Activated CD8-positive, alpha-beta memory T cell treated with anti-CD3 and anti-CD28 coated beads, Interleukin-2, amount 10 ng/mL, durations not matched to agents 7 days and 5 days (primary cell): ENCODE measurements around the gene CIBAR2. TPM values are rescaled to one million over a fixed set of nuclear protein-coding genes. Genes with fewer than 3 reads are reported as not detected.

ENCODE experiments used
- ATAC-seq: fragments of 150-1000 bp; cut with Tn5 transposase; one replicate; pipeline ENCODE4 v1.10.0; 2021; ENCODE audit warnings: moderate library complexity
- CTCF ChIA-PET: fragments of 350-600 bp; sonication (Branson Sonifier 250); formaldehyde crosslinking; loops from one replicate; lab custom pipeline; 2021; ENCODE audit warnings: antibody characterized with exemption; lab: Charles Lee
- DNase-seq: peaks from one replicate; pipeline ENCODE4 v3.0.0-alpha.2; 2020
- H3K27ac Mint-ChIP-seq: one replicate; pipeline ENCODE4 v1.8.0; 2021; ENCODE audit warnings: mild to moderate bottlenecking, mixed read lengths
- H3K27me3 Mint-ChIP-seq: one replicate; pipeline ENCODE4 v1.8.0; 2021; ENCODE audit warnings: mixed read lengths
- H3K36me3 Mint-ChIP-seq: one replicate; pipeline ENCODE4 v1.8.0; 2021; ENCODE audit warnings: mild to moderate bottlenecking, mixed read lengths
- H3K4me1 Mint-ChIP-seq: one replicate; pipeline ENCODE4 v1.8.0; 2021; ENCODE audit warnings: mixed read lengths
- H3K4me3 Mint-ChIP-seq: one replicate; pipeline ENCODE4 v1.8.0; 2021; ENCODE audit warnings: mild to moderate bottlenecking, moderate library complexity, mixed read lengths
- H3K9me3 Mint-ChIP-seq: one replicate; pipeline ENCODE4 v1.8.0; 2022; ENCODE audit warnings: low read depth, mixed read lengths
- total RNA-seq, 2 experiments: library from RNA; stranded (reverse); gene quantifications; one replicate each; pipeline ENCODE4 v1.2.3, GENCODE V29; 2021

The CIBAR2 gene
- total RNA-seq, 2 experiments from 2014 or later = not detected

DNA sequence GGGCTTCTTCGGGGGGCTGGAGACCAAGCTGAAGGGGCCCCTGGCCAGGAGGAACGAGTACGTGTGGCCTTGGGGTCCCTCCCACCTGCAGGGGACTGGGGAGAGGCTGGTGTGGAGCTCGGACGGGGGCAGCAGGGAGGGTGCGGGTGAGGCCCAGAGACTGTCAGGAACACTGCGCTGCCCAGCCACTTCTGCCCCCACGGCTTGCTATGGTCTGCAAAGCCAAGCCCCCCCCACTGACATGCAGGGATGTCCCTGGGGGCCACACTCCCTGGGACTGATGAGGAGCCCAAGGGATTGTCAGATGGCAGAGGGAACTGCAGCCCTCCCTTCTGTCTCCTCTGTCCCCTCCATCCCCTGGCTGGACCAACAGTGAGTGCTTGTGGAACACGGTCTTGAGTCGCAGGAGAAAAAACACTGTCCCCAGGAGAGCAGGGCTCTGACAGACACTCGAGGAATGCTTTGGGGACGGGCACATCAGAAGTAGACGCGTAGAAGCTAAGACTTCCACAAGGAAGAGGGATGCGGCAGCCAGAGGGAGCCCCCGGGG, 34.6 kb downstream of the CIBAR2 start:
- Mint-ChIP-seq H3K27me3 (no peaks in the 10 kb centered on the region), H3K27ac (no peak overlapping the region), H3K9me3 (no peaks in the 10 kb centered on the region), H3K4me3 (no peak overlapping the region), H3K4me1 (no peaks in the 10 kb centered on the region), H3K36me3 (no peaks in the 10 kb centered on the region)
- CTCF ChIA-PET = no interaction called here
- DNase-seq = no peak
- no peak for ATAC-seq

GRCh38 chr16:85077039-85077438, 35.2 kb downstream of the CIBAR2 start:
- H3K4me3 Mint-ChIP-seq = no peak overlapping the region

DNA sequence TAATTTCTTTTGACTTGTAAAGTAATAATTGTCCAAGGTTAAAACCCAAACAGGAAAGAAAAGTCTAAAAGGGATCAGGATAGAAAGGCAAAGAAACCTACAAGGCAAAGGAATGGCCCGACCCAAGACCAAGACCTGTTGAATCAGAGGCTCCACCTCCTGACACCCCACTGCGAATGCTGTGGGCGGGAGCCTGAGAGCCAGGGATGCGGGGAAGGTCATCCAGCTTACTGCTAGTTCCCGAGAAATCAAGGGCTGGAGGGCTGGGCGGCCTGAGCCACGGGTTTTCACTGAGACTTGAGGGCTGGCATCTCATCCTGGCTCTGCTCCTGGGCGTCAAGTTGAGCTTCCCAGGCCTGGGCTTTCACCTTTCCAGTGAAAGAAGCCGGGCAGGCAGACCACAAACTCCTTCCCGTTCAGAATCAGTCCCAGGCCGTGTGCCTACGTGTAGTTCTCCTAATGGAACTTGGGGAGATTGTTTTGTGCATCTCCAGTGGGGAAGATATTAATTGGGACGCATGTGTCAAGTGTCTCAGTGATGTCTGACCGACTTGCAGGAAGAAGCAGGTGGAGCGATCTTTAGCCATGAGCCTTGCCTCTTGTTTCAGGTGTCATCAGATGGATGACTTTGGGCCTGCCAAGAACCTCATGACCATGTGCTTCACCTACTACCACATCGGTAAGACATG, 36.9 kb downstream of the CIBAR2 start:
- no peak for DNase-seq
- CTCF ChIA-PET = interaction anchor here (1.1 to 1.7 kb wide), 2 partner anchors 11 to 19 kb away, joined by 3 to 8 read pairs; no protein-coding TSS in a partner anchor
- Mint-ChIP-seq H3K4me3 (no peak overlapping the region), H3K4me1 (no peaks in the 10 kb centered on the region), H3K27ac (no peak overlapping the region), H3K36me3 (no peaks in the 10 kb centered on the region), H3K27me3 (no peaks in the 10 kb centered on the region), H3K9me3 (no peaks in the 10 kb centered on the region)
- no peak for ATAC-seq

More at GRCh38 chr16:85077039-85077438, 35.2 kb downstream of the CIBAR2 start:
- no peaks in the 10 kb centered on the region for H3K36me3 Mint-ChIP-seq
- no peaks in the 10 kb centered on the region for H3K4me1 Mint-ChIP-seq
- no peak overlapping the region for H3K27ac Mint-ChIP-seq
- CTCF ChIA-PET = interaction anchor here (0.7 to 1.7 kb wide), 2 partner anchors 10 to 106 kb away, joined by 3 to 8 read pairs; no protein-coding TSS in a partner anchor
- H3K27me3 Mint-ChIP-seq = no peaks in the 10 kb centered on the region
- no peaks in the 10 kb centered on the region for H3K9me3 Mint-ChIP-seq
- ATAC-seq (no peak), DNase-seq (no peak)

GRCh38 chr16:85074225-85074914, 37.9 kb downstream of the CIBAR2 start:
- no peak overlapping the region for H3K4me3 Mint-ChIP-seq
- H3K27me3 Mint-ChIP-seq = no peaks in the 10 kb centered on the region
- ATAC-seq = no peak
- H3K27ac Mint-ChIP-seq = no peak overlapping the region
- no peak for DNase-seq
- no peaks in the 10 kb centered on the region for H3K36me3 Mint-ChIP-seq
- H3K9me3 Mint-ChIP-seq = no peaks in the 10 kb centered on the region
- CTCF ChIA-PET = no interaction called here
- H3K4me1 Mint-ChIP-seq = no peaks in the 10 kb centered on the region

DNA sequence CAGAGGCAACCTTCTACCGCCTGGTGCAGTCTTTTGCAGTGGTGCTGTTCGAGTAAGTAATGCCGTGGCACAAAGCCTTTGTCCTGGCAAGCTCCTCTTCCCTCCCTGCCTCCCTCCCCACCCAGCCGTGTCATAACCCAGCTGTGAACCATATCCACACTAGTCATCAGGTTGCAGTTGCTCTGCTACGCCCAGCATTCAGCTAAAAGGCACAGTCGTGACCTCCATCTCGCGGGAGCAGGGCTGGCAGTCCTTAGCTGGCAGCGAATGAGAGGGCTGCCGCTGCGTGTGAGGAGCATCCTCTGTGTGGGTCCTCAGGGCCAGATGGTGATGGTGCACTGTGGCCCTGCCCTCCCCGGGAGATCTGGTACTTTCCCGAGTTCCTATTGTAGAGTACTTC, 39.3 kb downstream of the CIBAR2 start:
- DNase-seq (no peak), ATAC-seq (no peak)
- Mint-ChIP-seq H3K36me3 (no peaks in the 10 kb centered on the region), H3K4me1 (no peaks in the 10 kb centered on the region), H3K4me3 (no peak overlapping the region), H3K9me3 (no peaks in the 10 kb centered on the region), H3K27me3 (no peaks in the 10 kb centered on the region), H3K27ac (no peak overlapping the region)
- CTCF ChIA-PET = interaction anchor here (0.8 to 1.7 kb wide), 2 partner anchors 9 to 14 kb away, joined by 3 to 4 read pairs; no protein-coding TSS in a partner anchor

- Mint-ChIP-seq H3K27ac (no peak overlapping the region), H3K4me3 (no peak overlapping the region), H3K27me3 (no peaks in the 10 kb centered on the region), H3K9me3 (no peaks in the 10 kb centered on the region), H3K4me1 (no peaks in the 10 kb centered on the region), H3K36me3 (no peaks in the 10 kb centered on the region)
- CTCF ChIA-PET = interaction anchor here (0.9 to 1.7 kb wide), 3 partner anchors 10 to 15 kb away, joined by 3 to 5 read pairs (median 3); no protein-coding TSS in a partner anchor
- ATAC-seq (no peak), DNase-seq (no peak)
Observed at GRCh38 chr16:85072076-85072860, 40.0 kb downstream of the CIBAR2 start.

DNA sequence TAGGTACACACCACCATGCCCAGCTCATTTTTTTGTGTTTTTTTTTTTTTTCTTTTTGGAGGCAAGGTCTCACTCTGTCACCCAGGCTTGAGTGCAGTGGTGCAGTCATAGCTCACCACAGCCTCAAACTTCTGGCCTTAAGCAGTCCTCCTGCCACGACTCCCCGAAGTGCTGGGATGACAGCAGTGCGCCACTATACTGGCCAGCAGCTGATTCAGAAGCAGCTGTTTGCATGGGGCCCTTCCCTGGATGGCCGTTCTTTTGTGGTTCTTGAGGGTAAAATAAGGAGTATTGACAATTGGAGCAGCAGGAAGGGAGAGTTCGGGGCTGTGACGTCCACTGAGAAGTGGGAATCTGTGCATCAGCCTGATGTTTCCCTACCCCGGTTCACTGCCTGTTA, 43.1 kb downstream of the CIBAR2 start:
- H3K27me3 Mint-ChIP-seq = no peaks in the 10 kb centered on the region
- DNase-seq = no peak
- no peaks in the 10 kb centered on the region for H3K9me3 Mint-ChIP-seq
- no peak overlapping the region for H3K27ac Mint-ChIP-seq
- no peaks in the 10 kb centered on the region for H3K36me3 Mint-ChIP-seq
- ATAC-seq = no peak
- CTCF ChIA-PET = no interaction called here
- no peak overlapping the region for H3K4me3 Mint-ChIP-seq
- no peaks in the 10 kb centered on the region for H3K4me1 Mint-ChIP-seq

GRCh38 chr16:85068746-85069145, 43.5 kb downstream of the CIBAR2 start:
- Mint-ChIP-seq H3K27me3 (no peaks in the 10 kb centered on the region), H3K4me1 (no peaks in the 10 kb centered on the region), H3K9me3 (no peaks in the 10 kb centered on the region), H3K27ac (no peak overlapping the region), H3K4me3 (no peak overlapping the region), H3K36me3 (no peaks in the 10 kb centered on the region)
- ATAC-seq (no peak), DNase-seq (no peak)
- CTCF ChIA-PET = no interaction called here

- Mint-ChIP-seq H3K4me3 (no peak overlapping the region), H3K36me3 (no peaks in the 10 kb centered on the region), H3K27ac (no peak overlapping the region), H3K9me3 (no peaks in the 10 kb centered on the region), H3K27me3 (no peaks in the 10 kb centered on the region), H3K4me1 (no peaks in the 10 kb centered on the region)
- ATAC-seq = no peak
- DNase-seq = no peak
- CTCF ChIA-PET = interaction anchor here (1.5 kb wide), 1 partner anchor 19 kb away, joined by 5 read pairs; no protein-coding TSS in a partner anchor
Observed at GRCh38 chr16:85067426-85067825, 44.8 kb downstream of the CIBAR2 start.

DNA sequence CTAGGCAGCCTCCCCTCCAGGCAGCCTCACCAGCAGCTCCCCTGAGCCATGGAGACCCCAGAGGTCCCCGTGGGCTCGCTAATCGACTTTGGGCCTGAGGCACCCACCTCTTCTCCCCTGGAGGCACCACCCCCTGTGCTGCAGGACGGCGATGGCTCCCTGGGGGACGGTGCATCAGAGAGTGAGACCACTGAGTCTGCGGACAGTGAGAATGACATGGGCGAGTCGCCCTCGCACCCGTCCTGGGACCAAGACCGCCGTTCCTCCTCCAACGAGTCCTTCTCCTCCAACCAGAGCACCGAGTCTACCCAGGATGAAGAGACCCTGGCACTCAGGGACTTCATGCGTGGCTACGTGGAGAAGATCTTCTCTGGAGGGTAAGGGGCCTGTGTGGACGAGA, 45.2 kb downstream of the CIBAR2 start:
- no peaks in the 10 kb centered on the region for H3K27me3 Mint-ChIP-seq

GRCh38 chr16:85066346-85066885, 45.9 kb downstream of the CIBAR2 start:
- DNase-seq = no peak

More for the DNA sequence above, 45.2 kb downstream of the CIBAR2 start:
- Mint-ChIP-seq H3K9me3 (no peaks in the 10 kb centered on the region), H3K27ac (no peak overlapping the region), H3K36me3 (no peaks in the 10 kb centered on the region), H3K4me3 (no peak overlapping the region), H3K4me1 (no peaks in the 10 kb centered on the region)
- ATAC-seq (no peak), DNase-seq (no peak)
- CTCF ChIA-PET = interaction anchor here (1.5 kb wide), 1 partner anchor 19 kb away, joined by 5 read pairs; no protein-coding TSS in a partner anchor

GRCh38 chr16:85065099-85065498, 47.2 kb downstream of the CIBAR2 start:
- no peaks in the 10 kb centered on the region for H3K4me1 Mint-ChIP-seq
- CTCF ChIA-PET = interaction anchor here (1.2 to 1.5 kb wide), 2 partner anchors 37 to 94 kb away, joined by 3 to 5 read pairs; partner anchors contain the start of gene KIAA0513

More at GRCh38 chr16:85066346-85066885, 45.9 kb downstream of the CIBAR2 start:
- CTCF ChIA-PET = interaction anchor here (1.2 to 1.5 kb wide), 3 partner anchors 20 to 95 kb away, joined by 3 to 5 read pairs (median 5); partner anchors contain the start of gene KIAA0513
- Mint-ChIP-seq H3K27me3 (no peaks in the 10 kb centered on the region), H3K4me3 (no peak overlapping the region), H3K27ac (no peak overlapping the region), H3K36me3 (no peaks in the 10 kb centered on the region), H3K9me3 (no peaks in the 10 kb centered on the region), H3K4me1 (no peaks in the 10 kb centered on the region)
- ATAC-seq = no peak

More at GRCh38 chr16:85065099-85065498, 47.2 kb downstream of the CIBAR2 start:
- ATAC-seq (no peak), DNase-seq (no peak)
- Mint-ChIP-seq H3K27ac (no peak overlapping the region), H3K4me3 (no peak overlapping the region), H3K27me3 (no peaks in the 10 kb centered on the region), H3K36me3 (no peaks in the 10 kb centered on the region), H3K9me3 (no peaks in the 10 kb centered on the region)
